ENCODE measurements around the gene PDS5B.
"Not testable (repeated sequence)": the region's sequence is repeated elsewhere in the genome, so short reads cannot be mapped to it uniquely, and the experiment has no call there.

PDS5B gene

DNA sequence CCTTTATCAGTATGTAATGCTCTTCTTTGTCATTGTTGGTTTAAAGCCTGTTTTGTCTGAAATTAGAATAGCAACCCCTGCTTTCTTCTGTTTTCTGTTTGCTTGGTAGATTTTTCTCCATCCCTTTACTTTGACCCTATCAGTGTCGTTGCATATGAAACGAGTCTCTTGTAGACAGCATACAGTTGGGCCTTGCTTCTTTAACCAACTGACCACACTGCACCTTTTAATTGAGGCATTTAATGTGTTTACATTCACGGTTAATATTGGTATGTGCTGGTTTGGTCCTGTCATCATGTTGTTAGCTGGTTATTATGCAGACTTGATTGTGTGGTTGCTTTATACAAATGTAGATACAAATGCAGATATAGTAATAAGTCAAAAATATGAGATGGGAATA, 71.1 kb downstream of the PDS5B start:
- DNase-seq = no peak

DNA sequence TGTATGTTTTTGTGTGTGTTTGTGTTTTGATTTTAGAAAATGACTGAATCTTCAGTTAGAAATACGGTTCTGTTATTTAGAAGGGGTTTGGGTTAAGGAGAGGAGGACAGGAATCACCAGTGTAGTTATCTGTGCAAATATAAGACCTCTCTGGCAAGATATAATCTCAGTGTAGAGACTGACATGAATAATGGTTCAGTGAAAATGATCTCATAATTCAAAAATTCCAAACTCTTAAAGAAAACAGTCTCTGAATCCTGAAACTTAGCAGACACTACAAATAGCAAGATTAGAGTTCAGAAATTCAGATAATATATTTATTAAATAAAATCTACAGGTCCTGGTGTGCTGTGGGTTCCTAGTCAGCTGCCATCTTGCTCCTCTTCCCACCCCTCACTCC, 73.5 kb downstream of the PDS5B start:
- DNase-seq = no peak

DNA sequence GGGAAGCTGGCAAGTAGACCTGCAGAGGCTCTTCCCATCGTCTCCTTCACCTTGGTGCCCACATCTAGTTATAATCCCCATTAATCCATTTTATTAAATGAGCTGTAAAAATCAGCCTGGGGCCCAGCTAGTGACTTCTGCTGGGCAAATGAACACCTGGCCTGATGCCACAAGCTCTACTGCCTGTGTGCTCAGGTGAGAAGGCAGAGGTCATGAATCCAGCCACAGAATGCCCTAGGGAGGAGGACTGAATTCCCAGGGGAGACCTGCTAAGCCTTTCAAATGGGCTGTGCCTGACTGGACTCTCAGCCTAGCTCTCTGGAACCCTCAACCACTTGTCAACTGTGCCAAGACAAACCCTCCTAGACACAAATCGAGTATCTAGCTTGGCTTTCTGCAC, 74.0 kb downstream of the PDS5B start:
- no peak for DNase-seq

GRCh38 chr13:32661685-32662084, 75.4 kb downstream of the PDS5B start:
- DNase-seq = no peak

GRCh38 chr13:32663660-32664059, 77.4 kb downstream of the PDS5B start:
- DNase-seq = no peak

- DNase-seq = no peak
These were observed 80.8 kb downstream of the PDS5B start for GRCh38 chr13:32666990-32667571.

- peak; percentile 6 to 55 for DNase-seq
These were observed 82.9 kb downstream of the PDS5B start for GRCh38 chr13:32669030-32669646.

GRCh38 chr13:32674503-32674902, 88.3 kb downstream of the PDS5B start:
- no peak for DNase-seq

- DNase-seq = no peak
These were observed 90.0 kb downstream of the PDS5B start for GRCh38 chr13:32676242-32676641.

GRCh38 chr13:32682130-32682529, 95.9 kb downstream of the PDS5B start:
- DNase-seq = no peak

DNA sequence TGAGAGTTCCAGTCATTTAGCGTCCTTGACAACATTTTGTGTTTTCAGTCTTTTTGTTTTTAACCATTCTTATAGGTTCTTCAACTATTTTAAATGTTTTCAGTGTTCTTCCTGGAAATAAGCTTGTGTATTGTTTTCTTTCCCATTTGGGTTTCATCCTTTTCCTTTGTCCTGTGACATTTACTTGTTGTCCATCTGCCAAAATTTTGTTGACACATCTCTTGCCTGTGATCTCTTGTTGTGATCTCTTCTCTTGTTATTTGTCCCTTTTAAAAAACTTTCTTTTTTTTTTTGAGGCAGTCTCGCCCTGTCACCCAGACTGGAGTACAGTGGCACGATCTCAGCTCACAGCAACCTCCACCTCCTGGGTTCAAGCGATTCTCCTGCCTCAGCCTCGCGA, 96.5 kb downstream of the PDS5B start:
- DNase-seq = no peak

GRCh38 chr13:32687275-32687674, 101.0 kb downstream of the PDS5B start:
- no peak for DNase-seq

- DNase-seq = no peak
These were observed 109.5 kb downstream of the PDS5B start for GRCh38 chr13:32695602-32696250.

DNA sequence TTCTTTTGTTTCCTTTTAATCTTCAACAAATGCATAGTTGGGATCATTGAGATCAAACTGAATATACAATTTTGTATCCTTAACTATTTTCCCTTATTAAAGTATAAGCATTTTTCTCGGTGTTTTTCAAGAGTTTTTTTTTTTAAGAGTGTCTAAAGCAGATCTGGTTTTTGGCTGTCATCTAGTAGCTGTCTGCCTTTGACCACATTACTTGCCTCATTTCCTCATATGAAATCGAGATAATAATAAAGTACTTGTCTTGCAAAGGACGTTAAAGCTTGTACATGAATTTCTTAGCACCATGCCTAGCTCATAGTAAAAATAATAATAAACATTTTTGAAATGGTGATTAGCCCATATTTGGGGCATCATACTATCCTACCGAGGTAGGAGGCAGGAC, 121.2 kb downstream of the PDS5B start:
- DNase-seq = no peak

DNA sequence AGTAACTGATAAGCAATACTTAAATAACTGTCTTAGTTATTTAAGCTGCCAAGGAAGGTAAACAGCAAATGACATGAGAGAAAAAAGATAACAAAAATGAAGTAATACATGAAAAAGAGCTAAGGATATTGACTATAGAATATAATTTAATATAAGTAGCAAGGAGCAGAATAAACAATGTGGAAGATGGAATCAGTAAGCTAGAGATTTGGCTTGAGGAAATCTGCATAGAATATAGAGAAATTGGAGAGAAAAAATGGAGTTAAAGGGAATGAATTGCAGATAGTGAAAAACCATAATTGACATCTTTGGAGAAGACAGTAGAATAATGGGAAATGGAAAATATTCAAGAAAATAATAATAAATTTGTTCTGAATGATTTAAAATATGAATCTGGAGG, 127.1 kb downstream of the PDS5B start:
- DNase-seq = no peak

DNA sequence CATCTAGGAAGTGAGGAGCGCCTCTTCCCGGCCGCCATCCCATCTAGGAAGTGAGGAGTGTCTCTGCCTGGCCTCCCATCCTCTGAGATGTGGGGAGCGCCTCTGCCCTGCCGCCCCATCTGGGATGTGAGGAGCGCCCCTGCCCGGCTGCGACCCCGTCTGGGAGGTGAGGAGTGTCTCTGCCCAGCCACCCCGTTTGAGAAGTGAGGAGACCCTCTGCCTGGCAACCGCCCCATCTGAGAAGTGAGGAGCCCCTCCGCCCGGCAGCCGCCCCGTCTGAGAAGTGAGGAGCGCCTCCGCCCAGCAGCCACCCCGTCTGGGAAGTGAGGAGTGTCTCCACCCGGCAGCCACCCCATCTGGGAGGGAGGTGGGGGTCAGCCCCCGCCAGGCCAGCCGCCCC, 129.9 kb downstream of the PDS5B start:
- not testable (repeated sequence) for DNase-seq

DNA sequence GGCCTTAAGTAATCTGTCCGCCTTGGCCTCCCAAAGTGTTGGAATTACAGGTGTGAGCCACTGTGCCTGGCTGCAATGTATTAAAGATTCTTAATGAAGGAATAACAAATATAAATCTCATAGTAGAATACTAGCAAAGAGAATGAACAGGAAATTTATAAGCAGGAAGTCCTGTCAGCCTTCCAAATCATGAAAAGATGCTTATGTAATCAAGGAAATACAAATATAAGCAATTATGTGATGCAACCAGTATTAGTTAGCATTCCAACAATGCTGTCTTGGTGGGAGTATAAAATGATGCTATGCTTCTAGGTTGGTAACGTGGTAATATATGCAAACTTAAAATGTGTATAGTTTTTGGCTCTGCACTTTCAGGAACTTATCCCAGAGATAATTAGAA, 133.8 kb downstream of the PDS5B start:
- DNase-seq = no peak

- DNase-seq = not testable (repeated sequence)
These were observed 135.1 kb downstream of the PDS5B start for GRCh38 chr13:32721131-32722034.

DNA sequence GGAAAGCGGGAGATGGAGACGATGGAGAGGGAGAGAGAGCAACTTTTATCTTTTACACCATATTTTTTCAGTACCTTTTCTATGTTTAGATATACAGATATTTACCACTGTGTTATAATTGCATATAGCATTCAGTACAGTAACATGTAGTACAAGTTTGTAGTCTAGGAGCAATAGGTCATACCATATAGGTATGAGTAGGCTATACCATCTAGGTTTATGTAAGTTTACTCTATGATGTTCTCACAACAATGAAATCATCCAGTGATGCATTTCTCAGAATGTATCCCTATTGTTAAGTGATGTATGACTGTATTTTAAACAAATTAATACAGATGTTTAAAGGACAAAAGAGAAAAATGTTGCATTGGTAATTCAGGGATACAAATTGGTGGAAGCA, 136.1 kb downstream of the PDS5B start:
- DNase-seq = no peak

DNA sequence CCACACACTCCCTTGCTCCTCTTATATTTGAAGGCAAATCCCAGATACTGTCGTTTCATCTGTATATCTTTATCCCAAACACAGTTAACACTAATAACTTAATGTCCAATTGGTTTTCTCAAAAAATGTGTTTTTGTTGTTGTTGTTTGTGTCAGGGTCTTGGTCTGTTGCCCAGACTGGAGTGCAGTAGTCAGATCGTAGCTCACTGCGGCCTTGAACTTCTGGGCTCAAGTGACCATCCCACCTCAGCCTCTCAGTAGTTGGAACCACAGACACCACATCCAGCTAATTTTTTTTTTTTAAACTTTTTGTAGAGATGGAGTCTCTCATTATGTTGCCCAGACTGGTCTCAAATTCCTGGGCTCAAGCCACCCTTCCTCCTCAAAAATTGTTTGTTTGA, 137.7 kb downstream of the PDS5B start:
- DNase-seq = no peak

- no peak for DNase-seq
These were observed 140.3 kb downstream of the PDS5B start for GRCh38 chr13:32726374-32727037.

DNA sequence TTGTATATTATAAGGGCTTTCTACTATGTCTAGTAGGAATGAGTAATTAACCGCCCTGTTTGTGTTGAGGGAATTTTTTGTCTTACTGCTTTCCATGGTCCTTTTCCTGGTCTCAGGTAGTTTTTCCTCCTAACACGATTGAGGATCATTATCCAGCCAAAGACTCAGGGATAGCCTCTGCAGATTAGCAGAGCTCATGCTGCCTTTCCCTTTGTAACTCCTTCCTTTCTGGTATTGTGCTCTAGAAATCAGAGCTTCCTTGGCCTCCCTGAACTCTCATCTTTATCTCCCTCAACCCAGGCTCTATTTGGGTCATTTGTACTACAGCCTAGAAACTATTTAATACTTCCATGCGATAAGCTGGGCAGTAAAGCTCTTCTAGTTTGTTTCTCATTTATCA, 142.1 kb downstream of the PDS5B start:
- no peak for DNase-seq

DNA sequence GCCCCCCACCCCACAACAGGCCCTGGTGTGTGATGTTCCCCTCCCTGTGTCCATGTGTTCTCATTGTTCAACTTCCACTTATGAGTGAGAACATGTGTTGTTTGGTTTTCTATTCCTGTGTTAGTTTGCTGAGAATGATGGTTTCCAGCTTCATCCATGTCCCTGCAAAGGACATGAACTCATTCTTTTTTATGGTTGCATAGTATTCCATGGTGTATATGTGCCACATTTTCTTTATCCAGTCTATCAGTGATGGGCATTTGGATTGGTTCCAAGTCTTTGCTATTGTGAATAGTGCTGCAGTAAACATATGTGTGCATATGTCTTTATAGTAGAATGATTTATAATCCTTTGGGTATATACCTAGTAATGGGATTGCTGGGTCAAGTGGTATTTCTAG, 142.8 kb downstream of the PDS5B start:
- not testable (repeated sequence) for DNase-seq

All from SHP77 (cell line).